Mucosa of descending colon (tissue), 3 donors: Measurements from ENCODE around the gene RHBDL2. TPM values are rescaled to one million over a fixed set of nuclear protein-coding genes. Genes with fewer than 3 reads are reported as not detected.

Experiments used
- ATAC-seq: fragments of 200-7000 bp; cut with Tn5 transposase; one replicate; pipeline ENCODE4 v1.9.1; 2020; ENCODE audit warnings: mild to moderate bottlenecking, moderate library complexity
- DNase-seq, 3 donors: peaks; one replicate each; pipeline ENCODE4 v3.0.0-alpha.2; 2020
- H3K36me3 ChIP-seq: fragments of 200-600 bp; one replicate; pipeline ENCODE4 v1.8.0; 2021; ENCODE audit warnings: low read depth, mild to moderate bottlenecking
- H3K4me1 ChIP-seq: fragments of 200-600 bp; one replicate; pipeline ENCODE4 v1.8.0; 2021; ENCODE audit warnings: low read depth, mild to moderate bottlenecking
- H3K4me3 ChIP-seq: fragments of 200-600 bp; one replicate; pipeline ENCODE4 v1.8.0; 2021; ENCODE audit warnings: mild to moderate bottlenecking
- H3K9me3 ChIP-seq: fragments of 200-600 bp; one replicate; pipeline ENCODE4 v1.8.0; 2021; ENCODE audit warnings: mild to moderate bottlenecking
- intact Hi-C, 2 donors: fragments of 100-400 bp; cut with DNase I in 1 of 2; cut with micrococcal nuclease in 1 of 2; formaldehyde crosslinking; loops; one replicate each; pipeline versions ENCODE4 v1.11.0 to v1.11.1; 2022; cut with DNase I, micrococcal nuclease
- total RNA-seq, 3 donors: library from RNA; stranded (reverse); fragmentation: NEBNext Ultra II Directional in 2 of 3; extraction: Animal tissue kit (Norgen Biotek cat#: 25700) in 2 of 3; gene quantifications; one replicate each; pipeline versions ENCODE4 v1.2.1 to v1.2.4, GENCODE V29; 2021 to 2023
- TF ChIP-seq, protein P1 (sequence below): fragments of 200-600 bp; IDR thresholded peaks from one replicate; pipeline ENCODE4 v1.8.0; 2022; ENCODE audit warnings: antibody characterized with exemption, mild to moderate bottlenecking
- donor health status: DM: no; HTN: no; CAD: no; lungs with moderate emphysema.
- donor health status: DM: no; HTN: no; CAD: no.
- donor health status: DM: no; HTN: yes; CAD: no.

Gene RHBDL2
- total RNA-seq, 3 donors from 2014 or later, result 16.6 to 50.5 (median 23.7) TPM

GRCh38 chr1:38926091-38926490 lies 15.5 kb downstream of the RHBDL2 start:
- TF ChIP-seq, protein P1, sequence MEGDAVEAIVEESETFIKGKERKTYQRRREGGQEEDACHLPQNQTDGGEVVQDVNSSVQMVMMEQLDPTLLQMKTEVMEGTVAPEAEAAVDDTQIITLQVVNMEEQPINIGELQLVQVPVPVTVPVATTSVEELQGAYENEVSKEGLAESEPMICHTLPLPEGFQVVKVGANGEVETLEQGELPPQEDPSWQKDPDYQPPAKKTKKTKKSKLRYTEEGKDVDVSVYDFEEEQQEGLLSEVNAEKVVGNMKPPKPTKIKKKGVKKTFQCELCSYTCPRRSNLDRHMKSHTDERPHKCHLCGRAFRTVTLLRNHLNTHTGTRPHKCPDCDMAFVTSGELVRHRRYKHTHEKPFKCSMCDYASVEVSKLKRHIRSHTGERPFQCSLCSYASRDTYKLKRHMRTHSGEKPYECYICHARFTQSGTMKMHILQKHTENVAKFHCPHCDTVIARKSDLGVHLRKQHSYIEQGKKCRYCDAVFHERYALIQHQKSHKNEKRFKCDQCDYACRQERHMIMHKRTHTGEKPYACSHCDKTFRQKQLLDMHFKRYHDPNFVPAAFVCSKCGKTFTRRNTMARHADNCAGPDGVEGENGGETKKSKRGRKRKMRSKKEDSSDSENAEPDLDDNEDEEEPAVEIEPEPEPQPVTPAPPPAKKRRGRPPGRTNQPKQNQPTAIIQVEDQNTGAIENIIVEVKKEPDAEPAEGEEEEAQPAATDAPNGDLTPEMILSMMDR, result no peak
- no peak for ATAC-seq
- no peak overlapping the region for H3K4me3 ChIP-seq
- intact Hi-C loops, result no loop called here
- H3K36me3 ChIP-seq, result no peaks in the 10 kb centered on the region
- no peak for DNase-seq
- no peaks in the 10 kb centered on the region for H3K4me1 ChIP-seq
- H3K9me3 ChIP-seq, result no peaks in the 10 kb centered on the region

DNA sequence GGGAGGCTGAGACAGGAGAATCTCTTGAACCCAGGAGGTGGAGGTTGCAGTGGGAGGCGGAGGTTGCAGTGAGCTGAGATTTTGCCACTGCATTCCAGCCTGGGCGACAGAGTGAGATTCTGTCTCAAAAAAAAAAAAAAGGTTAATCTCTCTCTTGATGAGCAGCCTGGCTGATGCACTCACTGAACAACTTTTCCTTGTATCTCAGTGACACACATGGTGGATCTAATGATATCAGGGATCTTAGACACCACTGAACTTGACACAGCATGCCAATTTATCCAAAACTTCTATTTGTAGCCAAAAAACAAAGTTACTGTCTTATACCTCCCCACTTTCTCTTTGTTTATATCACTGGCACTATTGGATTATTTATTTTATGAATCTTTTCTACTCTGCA lies 16.2 kb downstream of the RHBDL2 start:
- ATAC-seq, result no peak
- Histone ChIP-seq H3K36me3 (no peaks in the 10 kb centered on the region), H3K4me3 (no peak overlapping the region), H3K9me3 (no peaks in the 10 kb centered on the region), H3K4me1 (no peaks in the 10 kb centered on the region)
- TF ChIP-seq, protein P1, result no peak
- DNase-seq, result no peak
- intact Hi-C loops, result no loop called here

GRCh38 chr1:38923607-38924006 lies 18.0 kb downstream of the RHBDL2 start:
- intact Hi-C loops, result no loop called here
- TF ChIP-seq, protein P1, result no peak
- DNase-seq, result peak in 1 of 3 donors; percentile 24

DNA sequence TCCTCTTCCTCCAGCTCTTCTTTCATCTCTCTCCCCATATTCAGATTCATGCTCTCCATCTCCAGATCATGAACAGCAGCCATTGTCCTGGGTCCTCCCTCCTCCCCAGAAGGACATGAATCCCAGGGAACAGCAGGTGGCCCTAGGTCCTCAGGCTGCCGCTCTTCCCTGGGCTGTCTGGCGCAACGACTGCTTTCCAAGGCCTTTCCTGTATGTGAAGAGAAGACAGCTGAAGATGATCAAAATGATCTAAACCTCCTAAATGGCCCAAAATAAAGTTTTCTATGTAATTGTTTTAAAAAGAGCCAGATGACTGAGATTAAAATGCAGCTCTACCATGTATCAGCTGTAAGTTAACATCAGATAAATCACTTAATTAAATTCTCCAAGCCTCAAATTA lies 22.5 kb downstream of the RHBDL2 start:
- Histone ChIP-seq H3K36me3 (no peaks in the 10 kb centered on the region), H3K9me3 (no peaks in the 10 kb centered on the region), H3K4me3 (no peak overlapping the region), H3K4me1 (no peaks in the 10 kb centered on the region)
- ATAC-seq (no peak), DNase-seq (no peak)
- intact Hi-C loops, result no loop called here
- TF ChIP-seq, protein P1, result no peak

More at GRCh38 chr1:38923607-38924006, 18.0 kb downstream of the RHBDL2 start:
- no peak overlapping the region for H3K4me3 ChIP-seq
- no peaks in the 10 kb centered on the region for H3K36me3 ChIP-seq
- H3K4me1 ChIP-seq, result no peaks in the 10 kb centered on the region
- H3K9me3 ChIP-seq, result no peaks in the 10 kb centered on the region
- ATAC-seq, result peak; percentile 97

DNA sequence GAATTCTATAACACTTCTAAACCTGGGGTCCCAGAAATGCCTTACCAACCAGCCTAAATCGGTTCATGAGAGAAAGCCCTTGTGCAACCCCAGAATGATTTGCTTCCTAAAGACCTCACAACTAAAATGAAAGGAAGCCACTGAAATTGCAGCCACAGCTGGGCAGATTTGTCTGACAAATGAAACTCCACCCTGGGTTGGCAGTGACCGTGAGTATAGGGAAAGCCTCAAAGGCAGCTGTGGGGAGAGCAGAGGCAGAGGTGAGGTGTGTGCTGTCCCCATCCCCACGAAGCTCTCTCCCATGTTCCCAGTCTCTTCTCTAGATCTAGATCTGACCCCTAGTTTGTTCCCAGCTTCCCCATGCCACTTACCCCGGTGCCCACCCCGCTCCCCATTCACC lies 23.1 kb downstream of the RHBDL2 start:
- intact Hi-C loops, result no loop called here
- Histone ChIP-seq H3K9me3 (no peaks in the 10 kb centered on the region), H3K4me1 (no peaks in the 10 kb centered on the region), H3K4me3 (no peak overlapping the region), H3K36me3 (no peaks in the 10 kb centered on the region)
- no peak for DNase-seq
- TF ChIP-seq, protein P1, result no peak
- ATAC-seq, result no peak

- intact Hi-C loops, result no loop called here
- TF ChIP-seq, protein P1, result no peak
- ATAC-seq (no peak), DNase-seq (no peak)
- H3K4me1 ChIP-seq, result no peaks in the 10 kb centered on the region
- H3K4me3 ChIP-seq, result no peak overlapping the region
- no peaks in the 10 kb centered on the region for H3K36me3 ChIP-seq
- H3K9me3 ChIP-seq, result no peaks in the 10 kb centered on the region
These were observed 23.9 kb downstream of the RHBDL2 start for GRCh38 chr1:38917772-38918171.
